Mucosa of stomach (tissue), 1 donor: Measurements from ENCODE around the gene MINAR1.

Experiments used
- H3K27me3 ChIP-seq: one replicate; pipeline ENCODE4 v1.7.0; 2013; ENCODE audit warnings: mild to moderate bottlenecking, low read length; ENCODE audit not compliant: control insufficient read depth, insufficient read depth
- H3K36me3 ChIP-seq: one replicate; pipeline ENCODE4 v1.7.0; 2013; ENCODE audit warnings: low read length; ENCODE audit not compliant: control insufficient read depth, insufficient read depth
- H3K4me1 ChIP-seq: one replicate; pipeline ENCODE4 v1.7.0; 2013; ENCODE audit warnings: mild to moderate bottlenecking, low read length; ENCODE audit not compliant: control insufficient read depth, insufficient read depth
- H3K4me3 ChIP-seq: one replicate; pipeline ENCODE4 v1.7.0; 2013; ENCODE audit warnings: low read length
- H3K9ac ChIP-seq: one replicate; pipeline ENCODE4 v1.7.0; 2013; ENCODE audit warnings: mild to moderate bottlenecking, low read length, moderate library complexity
- H3K9me3 ChIP-seq: one replicate; pipeline ENCODE4 v1.7.0; 2013; ENCODE audit warnings: mild to moderate bottlenecking, low read length, moderate library complexity; ENCODE audit not compliant: control insufficient read depth
- donor health status: Pancreatic carcinoma.

The MINAR1 gene

GRCh38 chr15:79431636-79432344 lies at the start of gene MINAR1:
MINAR1 (plus strand) TSS chr15:79432336; CDS start chr15:79456148, 23,812 bp downstream.
- Histone ChIP-seq H3K27me3 (peaks cover 72% of the 10 kb centered on the region), H3K4me3 (no peak within 1 kb of the TSS), H3K9ac (no peak within 1 kb of the TSS)

DNA sequence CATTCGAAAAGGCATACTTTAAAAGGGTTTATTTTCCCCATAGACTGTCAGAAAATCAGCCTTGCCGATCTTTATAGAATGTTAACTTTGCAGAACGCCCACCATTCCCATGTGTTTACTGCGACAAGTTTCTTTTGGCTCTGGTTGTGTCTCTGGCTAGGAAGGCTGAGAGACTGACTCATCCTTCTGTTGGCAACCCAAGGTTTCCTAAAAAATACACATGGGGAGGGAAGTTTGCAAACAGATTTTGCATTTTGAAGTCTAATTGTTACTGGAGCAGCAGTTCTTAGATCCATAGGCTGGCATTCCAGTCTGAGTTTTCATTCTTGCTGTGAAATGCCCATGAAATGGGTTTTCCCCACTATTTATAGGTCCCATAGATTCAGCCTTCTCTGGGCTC lies 37.9 kb upstream of the MINAR1 start:
- Histone ChIP-seq H3K4me1 (no peaks in the 10 kb centered on the region), H3K9me3 (no peaks in the 10 kb centered on the region), H3K27me3 (no peaks in the 10 kb centered on the region), H3K36me3 (no peaks in the 10 kb centered on the region), H3K4me3 (no peak overlapping the region), H3K9ac (no peak overlapping the region)

More at GRCh38 chr15:79431636-79432344, at the start of gene MINAR1:
- H3K36me3 ChIP-seq: no peaks in the 10 kb centered on the region
- peaks cover 7% of the 10 kb centered on the region for H3K4me1 ChIP-seq
- H3K9me3 ChIP-seq: no peaks in the 10 kb centered on the region

DNA sequence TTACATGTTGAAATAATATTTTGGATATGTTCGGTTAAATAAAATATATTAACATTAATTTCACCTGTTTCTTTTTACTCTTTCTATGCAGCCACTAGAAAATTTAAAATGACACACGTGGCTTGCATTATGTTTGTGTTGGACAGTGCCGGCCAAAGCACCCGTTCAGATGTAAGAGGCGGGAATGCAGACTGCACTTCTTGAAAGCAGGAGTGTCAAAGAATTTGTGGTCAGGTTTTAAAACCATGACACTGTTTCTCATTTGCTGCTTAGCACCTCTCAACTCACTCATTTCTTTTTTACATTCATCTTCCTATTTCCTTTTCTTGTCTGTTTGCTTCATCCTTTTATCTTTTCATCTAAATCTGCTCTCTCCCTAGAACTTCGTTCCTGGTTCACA lies 35.3 kb upstream of the MINAR1 start:
- Histone ChIP-seq H3K9ac (no peak overlapping the region), H3K27me3 (no peaks in the 10 kb centered on the region), H3K4me3 (no peak overlapping the region), H3K36me3 (no peaks in the 10 kb centered on the region), H3K4me1 (no peaks in the 10 kb centered on the region), H3K9me3 (no peaks in the 10 kb centered on the region)

DNA sequence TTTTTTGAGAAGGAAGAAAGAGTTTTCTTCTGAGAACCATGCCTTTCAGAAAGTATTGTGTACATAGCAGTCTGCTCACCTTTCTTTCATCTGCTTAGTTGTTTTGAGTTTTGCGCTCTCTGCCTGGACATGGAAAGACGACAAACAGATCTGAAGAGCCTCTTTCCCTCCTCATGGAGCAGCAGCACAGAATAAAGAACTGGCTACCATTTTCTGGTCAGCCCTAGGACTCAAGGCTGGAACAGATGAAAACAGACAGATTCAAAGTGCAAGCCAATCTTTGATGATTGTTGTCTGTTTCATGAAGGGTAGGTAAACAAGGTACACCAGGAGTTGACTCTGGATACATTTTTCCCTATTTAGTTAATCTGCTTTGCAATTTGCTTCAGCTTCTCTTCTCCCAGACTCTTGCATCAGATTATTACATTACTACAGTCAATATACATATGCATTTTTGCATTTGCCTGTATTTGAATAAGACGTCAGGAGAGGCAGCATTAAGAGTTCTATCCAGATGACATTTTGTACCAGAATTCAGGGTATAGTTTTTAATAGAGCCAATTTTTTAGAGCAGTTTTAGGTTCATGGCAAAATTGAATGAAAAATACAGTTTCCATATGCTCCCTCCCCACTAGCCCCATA lies 34.7 kb upstream of the MINAR1 start:
- no peaks in the 10 kb centered on the region for H3K4me1 ChIP-seq
- no peak overlapping the region for H3K9ac ChIP-seq
- no peak overlapping the region for H3K4me3 ChIP-seq
- H3K36me3 ChIP-seq: no peaks in the 10 kb centered on the region
- H3K9me3 ChIP-seq: no peaks in the 10 kb centered on the region
- H3K27me3 ChIP-seq: no peaks in the 10 kb centered on the region

DNA sequence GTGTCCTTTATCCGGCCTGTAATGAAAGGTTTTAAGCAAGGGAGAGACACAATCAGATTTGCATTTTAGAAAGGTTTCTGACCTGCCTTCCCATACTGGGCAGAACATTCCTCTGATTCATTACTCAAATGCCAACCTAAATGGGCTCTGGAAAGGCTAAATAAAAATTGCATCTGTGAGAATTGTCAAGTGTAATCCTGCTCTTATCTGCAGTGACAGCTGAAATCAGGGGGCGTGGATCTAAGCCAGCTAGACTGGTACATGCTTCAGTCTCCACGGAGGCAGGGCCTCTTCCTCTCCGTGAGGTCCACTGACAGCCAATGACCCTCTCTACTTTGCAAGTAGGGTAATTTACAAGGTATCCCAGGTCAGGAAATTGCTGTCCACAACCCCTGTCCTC lies 32.5 kb upstream of the MINAR1 start:
- Histone ChIP-seq H3K9me3 (no peaks in the 10 kb centered on the region), H3K27me3 (no peaks in the 10 kb centered on the region), H3K4me1 (no peaks in the 10 kb centered on the region)

DNA sequence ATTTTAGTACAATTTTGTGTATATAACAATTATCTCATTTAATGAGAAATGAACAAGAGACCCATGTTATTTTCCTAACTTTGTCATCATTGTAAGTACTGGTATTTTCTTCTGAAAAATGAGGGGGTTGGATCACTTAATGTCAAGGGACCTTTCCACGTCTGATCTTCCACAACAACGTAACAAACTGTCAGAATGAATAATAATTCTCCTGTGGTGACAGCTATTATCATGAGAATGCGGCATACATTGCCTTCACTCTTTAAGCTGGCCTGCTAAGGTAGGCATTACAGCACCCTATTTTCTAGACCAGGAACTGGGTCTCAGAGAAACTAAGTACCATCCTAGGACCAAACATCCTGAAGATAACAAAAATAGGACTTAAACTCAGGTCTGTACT lies 31.5 kb upstream of the MINAR1 start:
- H3K4me3 ChIP-seq: no peak overlapping the region
- no peaks in the 10 kb centered on the region for H3K9me3 ChIP-seq
- H3K36me3 ChIP-seq: no peaks in the 10 kb centered on the region
- no peak overlapping the region for H3K9ac ChIP-seq
- H3K4me1 ChIP-seq: no peaks in the 10 kb centered on the region
- H3K27me3 ChIP-seq: no peaks in the 10 kb centered on the region

More for the DNA sequence above, 32.5 kb upstream of the MINAR1 start:
- no peak overlapping the region for H3K4me3 ChIP-seq
- no peaks in the 10 kb centered on the region for H3K36me3 ChIP-seq
- no peak overlapping the region for H3K9ac ChIP-seq

GRCh38 chr15:79401301-79401700 lies 30.8 kb upstream of the MINAR1 start:
- Histone ChIP-seq H3K36me3 (no peaks in the 10 kb centered on the region), H3K9ac (no peak overlapping the region), H3K9me3 (no peaks in the 10 kb centered on the region), H3K27me3 (no peaks in the 10 kb centered on the region), H3K4me1 (no peaks in the 10 kb centered on the region), H3K4me3 (no peak overlapping the region)

GRCh38 chr15:79402136-79402535 lies 30.0 kb upstream of the MINAR1 start:
- Histone ChIP-seq H3K9ac (no peak overlapping the region), H3K9me3 (no peaks in the 10 kb centered on the region), H3K36me3 (no peaks in the 10 kb centered on the region), H3K4me3 (no peak overlapping the region), H3K27me3 (no peaks in the 10 kb centered on the region), H3K4me1 (no peaks in the 10 kb centered on the region)

DNA sequence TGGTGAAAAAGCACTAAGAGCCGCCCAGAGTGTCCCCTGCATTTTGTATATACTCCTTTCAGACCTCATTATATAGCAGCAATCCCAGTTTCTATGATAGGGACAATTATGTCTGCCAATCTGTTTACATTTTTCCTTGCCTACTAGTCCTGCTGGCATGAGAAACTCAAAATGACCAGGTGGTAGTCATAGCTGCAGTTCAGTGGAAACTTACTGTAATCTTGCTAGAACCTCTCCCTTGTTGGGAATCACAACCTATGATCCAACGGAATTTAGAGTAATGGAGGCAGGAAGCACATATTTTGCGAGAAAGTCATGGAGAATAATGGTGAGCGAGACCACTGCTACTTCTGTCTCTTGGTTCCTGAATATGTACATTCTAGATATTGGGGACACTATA lies 28.6 kb upstream of the MINAR1 start:
- Histone ChIP-seq H3K9me3 (no peaks in the 10 kb centered on the region), H3K27me3 (no peaks in the 10 kb centered on the region), H3K4me1 (no peaks in the 10 kb centered on the region), H3K36me3 (no peaks in the 10 kb centered on the region), H3K9ac (no peak overlapping the region), H3K4me3 (no peak overlapping the region)

- H3K9ac ChIP-seq: no peak overlapping the region
- H3K4me3 ChIP-seq: no peak overlapping the region
- H3K36me3 ChIP-seq: no peaks in the 10 kb centered on the region
- H3K4me1 ChIP-seq: no peaks in the 10 kb centered on the region
- no peaks in the 10 kb centered on the region for H3K27me3 ChIP-seq
- no peaks in the 10 kb centered on the region for H3K9me3 ChIP-seq
Measured at GRCh38 chr15:79406210-79406609, 25.9 kb upstream of the MINAR1 start.

- Histone ChIP-seq H3K27me3 (no peaks in the 10 kb centered on the region), H3K9me3 (no peaks in the 10 kb centered on the region), H3K4me3 (no peak overlapping the region), H3K9ac (no peak overlapping the region), H3K4me1 (no peaks in the 10 kb centered on the region), H3K36me3 (no peaks in the 10 kb centered on the region)
Measured at GRCh38 chr15:79408041-79408440, 24.1 kb upstream of the MINAR1 start.

DNA sequence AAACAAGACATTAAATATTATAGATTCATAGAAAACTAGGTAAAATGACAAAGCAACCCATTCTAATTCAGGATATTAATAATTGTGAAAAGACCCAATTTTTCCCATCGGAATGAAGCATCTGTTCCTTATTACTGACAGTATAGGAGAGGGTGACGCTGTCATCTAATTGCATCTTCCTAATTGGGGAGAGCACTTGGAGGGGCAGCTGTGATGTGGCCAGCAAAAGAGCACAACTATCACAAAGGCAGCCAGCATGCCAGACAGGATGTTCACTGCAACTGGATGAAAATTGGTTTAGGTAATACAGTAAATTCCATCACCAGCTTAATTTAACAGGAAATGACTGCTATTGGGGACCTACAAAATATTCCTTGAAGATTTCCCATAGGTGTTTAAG lies 21.9 kb upstream of the MINAR1 start:
- Histone ChIP-seq H3K9ac (no peak overlapping the region), H3K4me3 (no peak overlapping the region), H3K4me1 (no peaks in the 10 kb centered on the region), H3K9me3 (no peaks in the 10 kb centered on the region), H3K36me3 (no peaks in the 10 kb centered on the region), H3K27me3 (no peaks in the 10 kb centered on the region)
